Ureter (tissue), 1 donor: ENCODE measurements around the gene HHIPL1. TPM values are rescaled to one million over a fixed set of nuclear protein-coding genes. Genes with fewer than 3 reads are reported as not detected.

ENCODE experiments used
- total RNA-seq: library from RNA; stranded (reverse); gene quantifications from one replicate; pipeline ENCODE4 v1.2.4, GENCODE V29; 2023
- donor health status: DM: yes; HTN: yes; CAD: no.

Gene HHIPL1
- total RNA-seq, 1 donor from 2014 or later, result 2.4 TPM

Other genes with a start within 250 kb of the HHIPL1 start
- gene SETD3, start 164.3 kb upstream of the HHIPL1 start, total RNA-seq, result 67.7 TPM
- gene CCNK, start 163.7 kb upstream of the HHIPL1 start, total RNA-seq, result 62.5 TPM
- 30.1 TPM for gene CCDC85C, start 40.9 kb upstream of the HHIPL1 start, total RNA-seq
- 2.2 TPM for gene CYP46A1, start 39.2 kb downstream of the HHIPL1 start, total RNA-seq
- gene EML1, start 148.3 kb downstream of the HHIPL1 start, total RNA-seq, result 34.1 TPM